H9 (cell line): ENCODE results near the gene COL11A1. TPM values are rescaled to one million over a fixed set of nuclear protein-coding genes. Genes with fewer than 3 reads are reported as not detected.

Experiments
- DNase-seq: peaks from one replicate; pipeline ENCODE4 v3.0.0-alpha.2; 2017
- H2AFZ ChIP-seq: one replicate; pipeline ENCODE4 v1.6.1; 2013; ENCODE audit warnings: mild to moderate bottlenecking, low read length, control low read depth, moderate library complexity
- H2AK5ac ChIP-seq: 2 replicates; pipeline ENCODE4 v1.6.1; 2013; ENCODE audit warnings: low read length, control low read depth, mixed read lengths; ENCODE audit not compliant: insufficient read length
- H2BK120ac ChIP-seq: one replicate; pipeline ENCODE4 v1.6.1; 2013; ENCODE audit warnings: low read depth, mild to moderate bottlenecking, low read length, control low read depth, inconsistent platforms; ENCODE audit not compliant: poor library complexity, severe bottlenecking
- H2BK12ac ChIP-seq: 2 replicates; pipeline ENCODE4 v1.6.1; 2013; ENCODE audit warnings: low read length, control low read depth, mixed read lengths, low read depth; ENCODE audit not compliant: insufficient read length
- H2BK15ac ChIP-seq: 2 replicates; pipeline ENCODE4 v1.6.1; 2013; ENCODE audit warnings: low read depth, low read length, control low read depth
- H2BK20ac ChIP-seq: one replicate; pipeline ENCODE4 v1.6.1; 2013; ENCODE audit warnings: low read depth, mild to moderate bottlenecking, low read length, control low read depth, inconsistent platforms; ENCODE audit not compliant: poor library complexity, severe bottlenecking
- H2BK5ac ChIP-seq: 2 replicates; pipeline ENCODE4 v1.6.1; 2013; ENCODE audit warnings: low read length, control low read depth, mixed read lengths; ENCODE audit not compliant: insufficient read length
- H3K14ac ChIP-seq: 2 replicates; pipeline ENCODE4 v1.6.1; 2013; ENCODE audit warnings: low read length, control low read depth; ENCODE audit not compliant: insufficient read depth
- H3K18ac ChIP-seq: 2 replicates; pipeline ENCODE4 v1.6.1; 2013; ENCODE audit warnings: low read depth, mild to moderate bottlenecking, mixed read lengths, low read length, control low read depth; ENCODE audit not compliant: insufficient read length
- H3K23ac ChIP-seq: 2 replicates; pipeline ENCODE4 v1.6.1; 2013; ENCODE audit warnings: low read length, control low read depth, mixed read lengths, low read depth; ENCODE audit not compliant: insufficient read length
- H3K23me2 ChIP-seq: 2 replicates; pipeline ENCODE4 v1.6.1; 2013; ENCODE audit warnings: low read depth, mild to moderate bottlenecking, mixed read lengths, low read length, control low read depth; ENCODE audit not compliant: insufficient read length, poor library complexity, severe bottlenecking
- H3K27ac ChIP-seq: 2 replicates; pipeline ENCODE4 v1.5.1; 2013; ENCODE audit warnings: low read length, control low read depth, mixed read lengths, low read depth; ENCODE audit not compliant: insufficient read length
- H3K27me3 ChIP-seq: 2 replicates; pipeline ENCODE4 v1.6.1; 2013; ENCODE audit warnings: low read length, control low read depth, inconsistent platforms; ENCODE audit not compliant: insufficient read depth
- H3K4ac ChIP-seq: 2 replicates; pipeline ENCODE4 v1.6.1; 2013; ENCODE audit warnings: low read depth, mild to moderate bottlenecking, control low read depth, inconsistent platforms, low read length, moderate library complexity
- H3K4me1 ChIP-seq: 2 replicates; pipeline ENCODE4 v1.6.1; 2013; ENCODE audit warnings: low read length, control low read depth, inconsistent platforms; ENCODE audit not compliant: insufficient read depth
- H3K4me2 ChIP-seq: 2 replicates; pipeline ENCODE4 v1.6.1; 2013; ENCODE audit warnings: low read length, control low read depth, mixed read lengths; ENCODE audit not compliant: insufficient read length, insufficient read depth
- H3K56ac ChIP-seq: 2 replicates; pipeline ENCODE4 v1.6.1; 2013; ENCODE audit warnings: low read depth, mild to moderate bottlenecking, mixed read lengths, low read length, control low read depth; ENCODE audit not compliant: insufficient read length
- H3K79me1 ChIP-seq: 2 replicates; pipeline ENCODE4 v1.6.1; 2013; ENCODE audit warnings: low read depth, mild to moderate bottlenecking, moderate library complexity, low read length, control low read depth, inconsistent platforms; ENCODE audit not compliant: insufficient read depth, poor library complexity, severe bottlenecking
- H3K79me2 ChIP-seq: 2 replicates; pipeline ENCODE4 v1.6.1; 2013; ENCODE audit warnings: low read length, control low read depth, inconsistent platforms; ENCODE audit not compliant: insufficient read depth
- H3K9ac ChIP-seq: 2 replicates; pipeline ENCODE4 v1.6.1; 2013; ENCODE audit warnings: low read length, control low read depth, mixed read lengths; ENCODE audit not compliant: insufficient read length; ENCODE audit errors: extremely low read depth
- H3K9me3 ChIP-seq: one replicate; pipeline ENCODE4 v1.6.1; 2013; ENCODE audit warnings: low read depth, low read length, inconsistent platforms; ENCODE audit not compliant: control insufficient read depth
- H3T11ph ChIP-seq: one replicate; pipeline ENCODE4 v1.6.1; 2013; ENCODE audit warnings: mild to moderate bottlenecking, low read length, control low read depth, inconsistent platforms
- H4K20me1 ChIP-seq: one replicate; pipeline ENCODE4 v1.6.1; 2013; ENCODE audit not compliant: control insufficient read depth, insufficient read length, insufficient read depth
- H4K5ac ChIP-seq: 2 replicates; pipeline ENCODE4 v1.6.1; 2013; ENCODE audit warnings: low read depth, mild to moderate bottlenecking, mixed read lengths, low read length, control low read depth; ENCODE audit not compliant: insufficient read length
- H4K8ac ChIP-seq: replicated peaks from 2 replicates; pipeline ENCODE4 v1.6.1; 2013; ENCODE audit warnings: low read length, control low read depth, mixed read lengths, low read depth; ENCODE audit not compliant: insufficient read length
- H4K91ac ChIP-seq: 2 replicates; pipeline ENCODE4 v1.6.1; 2013; ENCODE audit warnings: low read depth, mild to moderate bottlenecking, moderate library complexity, mixed read lengths, low read length, control low read depth; ENCODE audit not compliant: insufficient read length
- H3K27ac Mint-ChIP-seq, 3 experiments: 2 replicates in 2 of 3; 3 replicates in 1 of 3; pipeline ENCODE4 v1.8.0; 2020 to 2021; ENCODE audit warnings: mixed read lengths in 3 of 3, mild to moderate bottlenecking in 1 of 3, moderate library complexity in 1 of 3
- H3K27me3 Mint-ChIP-seq: 2 replicates; pipeline ENCODE4 v1.8.0; 2021; ENCODE audit warnings: low read depth, mild to moderate bottlenecking, moderate library complexity, mixed read lengths
- H3K36me3 Mint-ChIP-seq, 3 experiments: 2 replicates in 2 of 3; 3 replicates in 1 of 3; pipeline ENCODE4 v1.8.0; 2020 to 2021; ENCODE audit warnings: low read depth in 3 of 3, mixed read lengths in 3 of 3; ENCODE audit not compliant: insufficient read depth in 1 of 3
- H3K4me1 Mint-ChIP-seq, 2 experiments: 2 replicates each; pipeline ENCODE4 v1.8.0; 2020; ENCODE audit warnings: mixed read lengths in 2 of 2
- H3K4me3 Mint-ChIP-seq, 2 experiments: 2 replicates in 1 of 2; 3 replicates in 1 of 2; pipeline ENCODE4 v1.8.0; 2020 to 2021; ENCODE audit warnings: mild to moderate bottlenecking in 2 of 2, mixed read lengths in 2 of 2, moderate library complexity in 1 of 2
- H3K9me3 Mint-ChIP-seq, 2 experiments: 2 replicates in 1 of 2; 3 replicates in 1 of 2; pipeline ENCODE4 v1.8.0; 2020; ENCODE audit warnings: mild to moderate bottlenecking in 2 of 2, mixed read lengths in 2 of 2, moderate library complexity in 1 of 2
- WGBS: extraction: QIAGEN DNeasy Blood & Tissue Kit; methylation state at CpG from one replicate; pipeline ENCODE4 v1.1.7; 2013; ENCODE audit warnings: missing lambda C conversion rate, low lambda C conversion rate, mixed read lengths; ENCODE audit not compliant: insufficient read length; ENCODE audit errors: extremely low coverage; 5-methylcytosine and 5-hydroxymethylcytosine counted together
- total RNA-seq: library from RNA; stranded (reverse); gene quantifications from 2 replicates; pipeline ENCODE4 v1.2.1, GENCODE V29; 2021
- TF ChIP-seq, protein P1 (sequence below): fragments of 200-600 bp; sonication (generic); conservative IDR thresholded peaks from 3 replicates; pipeline ENCODE4 v1.8.0; 2021; ENCODE audit warnings: antibody characterized with exemption, mild to moderate bottlenecking

COL11A1 gene
- total RNA-seq, 1 experiment from 2014 or later, result 7.5 TPM

DNA sequence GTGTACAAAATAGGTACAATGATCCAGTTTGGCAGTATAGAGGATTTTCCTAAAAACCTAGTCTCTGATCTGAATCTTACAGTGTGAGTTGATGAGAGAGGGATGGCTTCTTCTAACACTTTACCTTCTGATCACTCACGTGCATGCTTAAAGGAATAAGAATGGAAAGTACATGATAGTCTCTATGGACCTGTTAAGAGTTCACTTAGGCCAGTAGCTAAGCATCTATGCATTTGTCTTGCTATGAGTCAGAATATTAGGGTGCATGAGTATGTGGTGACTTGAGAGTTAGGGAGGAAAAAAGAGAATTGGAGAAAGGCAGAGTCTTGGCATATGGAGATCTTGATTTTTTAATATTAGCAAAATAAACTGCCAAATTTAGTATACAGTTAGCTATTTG, 206.3 kb downstream of the COL11A1 start:
- no peaks in the 10 kb centered on the region for H3K79me1 ChIP-seq
- H3K27me3 Mint-ChIP-seq, result no peaks in the 10 kb centered on the region
- H3K18ac ChIP-seq, result no peak overlapping the region
- H3K23me2 ChIP-seq, result no peaks in the 10 kb centered on the region
- no peak overlapping the region for H4K5ac ChIP-seq
- H3K9ac ChIP-seq, result no peak overlapping the region
- H2BK5ac ChIP-seq, result no peak overlapping the region
- WGBS, result no CpG with 5 or more reads among the region's 1 CpG
- H3K27me3 ChIP-seq, result no peaks in the 10 kb centered on the region
- no peak overlapping the region for H2AK5ac ChIP-seq
- H2BK20ac ChIP-seq, result no peak overlapping the region
- H3K4ac ChIP-seq, result no peak overlapping the region
- H3K56ac ChIP-seq, result no peak overlapping the region
- no peak overlapping the region for H2BK120ac ChIP-seq
- no peaks in the 10 kb centered on the region for H3K4me1 Mint-ChIP-seq
- no peaks in the 10 kb centered on the region for H3K4me1 ChIP-seq
- H3K23ac ChIP-seq, result no peak overlapping the region
- H4K8ac ChIP-seq, result no peak overlapping the region
- no peak overlapping the region for H3K14ac ChIP-seq
- H4K20me1 ChIP-seq, result no peaks in the 10 kb centered on the region
- TF ChIP-seq, protein P1, sequence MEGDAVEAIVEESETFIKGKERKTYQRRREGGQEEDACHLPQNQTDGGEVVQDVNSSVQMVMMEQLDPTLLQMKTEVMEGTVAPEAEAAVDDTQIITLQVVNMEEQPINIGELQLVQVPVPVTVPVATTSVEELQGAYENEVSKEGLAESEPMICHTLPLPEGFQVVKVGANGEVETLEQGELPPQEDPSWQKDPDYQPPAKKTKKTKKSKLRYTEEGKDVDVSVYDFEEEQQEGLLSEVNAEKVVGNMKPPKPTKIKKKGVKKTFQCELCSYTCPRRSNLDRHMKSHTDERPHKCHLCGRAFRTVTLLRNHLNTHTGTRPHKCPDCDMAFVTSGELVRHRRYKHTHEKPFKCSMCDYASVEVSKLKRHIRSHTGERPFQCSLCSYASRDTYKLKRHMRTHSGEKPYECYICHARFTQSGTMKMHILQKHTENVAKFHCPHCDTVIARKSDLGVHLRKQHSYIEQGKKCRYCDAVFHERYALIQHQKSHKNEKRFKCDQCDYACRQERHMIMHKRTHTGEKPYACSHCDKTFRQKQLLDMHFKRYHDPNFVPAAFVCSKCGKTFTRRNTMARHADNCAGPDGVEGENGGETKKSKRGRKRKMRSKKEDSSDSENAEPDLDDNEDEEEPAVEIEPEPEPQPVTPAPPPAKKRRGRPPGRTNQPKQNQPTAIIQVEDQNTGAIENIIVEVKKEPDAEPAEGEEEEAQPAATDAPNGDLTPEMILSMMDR, result no peak
- no peak overlapping the region for H3K27ac Mint-ChIP-seq
- no peak overlapping the region for H3K27ac ChIP-seq
- H3K9me3 ChIP-seq, result no peaks in the 10 kb centered on the region
- DNase-seq, result no peak
- no peak overlapping the region for H3T11ph ChIP-seq
- no peak overlapping the region for H2AFZ ChIP-seq
- no peak overlapping the region for H4K91ac ChIP-seq
- no peak overlapping the region for H2BK15ac ChIP-seq
- no peak overlapping the region for H3K4me3 Mint-ChIP-seq
- H3K4me2 ChIP-seq, result no peak overlapping the region
- no peaks in the 10 kb centered on the region for H3K9me3 Mint-ChIP-seq
- no peaks in the 10 kb centered on the region for H3K79me2 ChIP-seq
- H3K36me3 Mint-ChIP-seq, result no peaks in the 10 kb centered on the region
- H2BK12ac ChIP-seq, result no peak overlapping the region
